Neuronal stem cell (in vitro differentiated cells): ENCODE data around the gene UBE2E1.

Source experiments
- DNase-seq: peaks from one replicate; pipeline ENCODE4 v3.0.0-alpha.2; 2013; ENCODE audit warnings: low spot score
- H2AFZ ChIP-seq: one replicate; pipeline ENCODE4 v1.6.1; 2013; ENCODE audit warnings: mild to moderate bottlenecking, low read length, inconsistent platforms
- H2AK5ac ChIP-seq: 2 replicates; pipeline ENCODE4 v1.6.1; 2013; ENCODE audit warnings: low read depth, mild to moderate bottlenecking, inconsistent platforms, low read length, moderate library complexity, mixed read lengths
- H2BK120ac ChIP-seq: 2 replicates; pipeline ENCODE4 v1.6.1; 2013; ENCODE audit warnings: low read depth, mild to moderate bottlenecking, inconsistent platforms, low read length, moderate library complexity, mixed read lengths
- H2BK12ac ChIP-seq: one replicate; pipeline ENCODE4 v1.6.1; 2013; ENCODE audit warnings: low read length, inconsistent platforms
- H2BK15ac ChIP-seq: 2 replicates; pipeline ENCODE4 v1.6.1; 2013; ENCODE audit warnings: mild to moderate bottlenecking, low read length, inconsistent platforms, mixed read lengths
- H2BK5ac ChIP-seq: one replicate; pipeline ENCODE4 v1.6.1; 2013; ENCODE audit warnings: inconsistent platforms, mild to moderate bottlenecking, low read length, moderate library complexity
- H3K14ac ChIP-seq: one replicate; pipeline ENCODE4 v1.6.1; 2013; ENCODE audit warnings: low read length, inconsistent platforms
- H3K18ac ChIP-seq: 2 replicates; pipeline ENCODE4 v1.6.1; 2013; ENCODE audit warnings: low read length, inconsistent platforms
- H3K23ac ChIP-seq: 2 replicates; pipeline ENCODE4 v1.6.1; 2013; ENCODE audit warnings: low read depth, mild to moderate bottlenecking, mixed read lengths, low read length, inconsistent platforms; ENCODE audit not compliant: poor library complexity
- H3K27ac ChIP-seq: replicated peaks from 3 replicates; pipeline ENCODE4 v1.5.1; 2013; ENCODE audit warnings: low read length, inconsistent platforms
- H3K27me3 ChIP-seq, 3 experiments: 2 replicates each; pipeline ENCODE4 v1.6.1; 2013; ENCODE audit warnings: low read length in 3 of 3, mild to moderate bottlenecking in 2 of 3, inconsistent platforms in 1 of 3, low read depth in 1 of 3, mixed read lengths in 1 of 3, moderate library complexity in 1 of 3; ENCODE audit not compliant: control insufficient read depth in 3 of 3, insufficient read depth in 3 of 3
- H3K36me3 ChIP-seq, 2 donors: replicated peaks in 1 of 2; 2 replicates each; pipeline ENCODE4 v1.6.1; 2013; ENCODE audit warnings: low read length in 2 of 2; ENCODE audit not compliant: control insufficient read depth in 2 of 2, insufficient read depth in 2 of 2
- H3K4ac ChIP-seq: 2 replicates; pipeline ENCODE4 v1.6.1; 2013; ENCODE audit warnings: inconsistent platforms, mild to moderate bottlenecking, low read length, moderate library complexity
- H3K4me1 ChIP-seq, 2 donors: 1 replicate in 1 of 2; 2 replicates in 1 of 2; pipeline ENCODE4 v1.6.1; 2013; ENCODE audit warnings: low read length in 2 of 2, low read depth in 1 of 2; ENCODE audit not compliant: control insufficient read depth in 2 of 2, insufficient read depth in 1 of 2
- H3K4me2 ChIP-seq: one replicate; pipeline ENCODE4 v1.6.1; 2013; ENCODE audit warnings: mild to moderate bottlenecking, low read length, inconsistent platforms; ENCODE audit not compliant: insufficient read depth, poor library complexity, severe bottlenecking
- H3K4me3 ChIP-seq, 2 donors: 2 replicates each; pipeline ENCODE4 v1.5.1; 2013; ENCODE audit warnings: low read length in 2 of 2, mild to moderate bottlenecking in 2 of 2, inconsistent platforms in 1 of 2, moderate library complexity in 1 of 2
- H3K79me1 ChIP-seq: one replicate; pipeline ENCODE4 v1.6.1; 2013; ENCODE audit warnings: low read depth, mild to moderate bottlenecking, inconsistent platforms, low read length, moderate library complexity
- H3K9ac ChIP-seq: one replicate; pipeline ENCODE4 v1.6.1; 2013; ENCODE audit warnings: mild to moderate bottlenecking, low read depth, low read length, inconsistent platforms; ENCODE audit not compliant: poor library complexity
- H3K9me3 ChIP-seq, 2 donors: replicated peaks in 1 of 2; 2 replicates each; pipeline versions ENCODE3 to v1.6.1; 2013; ENCODE audit warnings: low read length in 2 of 2, mild to moderate bottlenecking in 2 of 2, inconsistent platforms in 1 of 2, low read depth in 1 of 2, mixed read lengths in 1 of 2, moderate library complexity in 1 of 2; ENCODE audit not compliant: control insufficient read depth in 2 of 2, insufficient read depth in 1 of 2
- H4K8ac ChIP-seq: one replicate; pipeline ENCODE4 v1.6.1; 2013; ENCODE audit warnings: low read depth, mild to moderate bottlenecking, inconsistent platforms, low read length, moderate library complexity
- H4K91ac ChIP-seq: one replicate; pipeline ENCODE4 v1.6.1; 2013; ENCODE audit warnings: low read length, low read depth, mild to moderate bottlenecking, inconsistent platforms; ENCODE audit not compliant: poor library complexity
- WGBS, 2 donors: extraction: QIAGEN DNeasy Blood & Tissue Kit; methylation state at CpG; one replicate each; pipeline ENCODE4 v1.1.7; 2013; ENCODE audit warnings: missing lambda C conversion rate in 2 of 2, mixed read lengths in 1 of 2; ENCODE audit not compliant: insufficient read length in 2 of 2, insufficient replicate concordance in 1 of 2; ENCODE audit errors: extremely low coverage in 2 of 2; 5-methylcytosine and 5-hydroxymethylcytosine counted together

Gene UBE2E1

GRCh38 chr3:23938688-23939087 lies 132.9 kb downstream of the UBE2E1 start:
- H3K18ac ChIP-seq = no peak overlapping the region
- no peaks in the 10 kb centered on the region for H3K79me1 ChIP-seq
- H2AK5ac ChIP-seq = no peak overlapping the region
- no peak overlapping the region for H3K14ac ChIP-seq
- H2BK5ac ChIP-seq = no peak overlapping the region
- H3K27me3 ChIP-seq = no peaks in the 10 kb centered on the region
- no peak overlapping the region for H2BK120ac ChIP-seq
- no peak for DNase-seq
- no peak overlapping the region for H3K4me3 ChIP-seq
- H3K4me2 ChIP-seq = no peak overlapping the region
- no peak overlapping the region for H2AFZ ChIP-seq
- H3K4me1 ChIP-seq = peaks cover 2 to 5% of the 10 kb centered on the region in 2 donors
- H2BK12ac ChIP-seq = no peak overlapping the region
- no peak overlapping the region for H3K23ac ChIP-seq
- no peak overlapping the region for H4K8ac ChIP-seq
- no peaks in the 10 kb centered on the region for H3K36me3 ChIP-seq
- H3K9ac ChIP-seq = no peak overlapping the region
- H3K9me3 ChIP-seq = peaks cover 0 to 4% of the 10 kb centered on the region in 2 donors
- H4K91ac ChIP-seq = no peak overlapping the region
- H3K4ac ChIP-seq = no peak overlapping the region
- H3K27ac ChIP-seq = no peak overlapping the region
- H2BK15ac ChIP-seq = no peak overlapping the region

DNA sequence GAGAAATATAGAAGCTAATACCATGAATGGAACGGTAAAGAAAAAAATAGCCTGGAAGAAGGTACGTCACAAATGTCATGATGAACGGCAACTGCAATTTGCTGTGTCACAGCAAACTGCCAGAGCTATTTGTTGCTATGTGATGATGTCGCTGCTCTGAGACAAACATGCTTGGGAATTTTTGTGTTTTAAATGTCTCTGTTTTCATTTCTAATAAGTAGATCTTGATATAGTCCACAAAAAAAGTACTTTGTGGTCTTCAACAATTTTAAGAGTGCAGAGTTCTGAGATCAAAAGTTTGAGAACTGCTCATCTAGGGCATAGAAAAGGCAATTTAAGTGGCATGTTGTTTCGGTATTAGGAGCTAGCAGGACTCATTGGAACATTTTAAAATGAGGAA lies 135.0 kb downstream of the UBE2E1 start:
- no CpG with 5 or more reads among the region's 5 CpGs for WGBS, 2 donors
- Histone ChIP-seq H3K9ac (no peak overlapping the region), H3K4me3 (no peak overlapping the region), H3K27ac (no peak overlapping the region), H4K91ac (no peak overlapping the region), H3K4me2 (no peak overlapping the region), H3K14ac (no peak overlapping the region), H3K4me1 (peaks cover 5% of the 10 kb centered on the region in 2 donors), H3K79me1 (no peaks in the 10 kb centered on the region), H2BK12ac (no peak overlapping the region), H3K4ac (no peak overlapping the region), H3K27me3 (no peaks in the 10 kb centered on the region), H3K18ac (no peak overlapping the region), H2BK5ac (no peak overlapping the region), H2AFZ (no peak overlapping the region), H3K36me3 (no peaks in the 10 kb centered on the region), H2BK120ac (no peak overlapping the region), H2AK5ac (no peak overlapping the region), H3K9me3 (peaks cover 0 to 4% of the 10 kb centered on the region in 2 donors), H3K23ac (no peak overlapping the region), H2BK15ac (no peak overlapping the region), H4K8ac (no peak overlapping the region)
- no peak for DNase-seq
